AG08395 (cell line): Measurements from ENCODE around the gene PSMD11.
"Not testable (repeated sequence)": the region's sequence is repeated elsewhere in the genome, so short reads cannot be mapped to it uniquely, and the experiment has no call there.

Experiments used
- DNase-seq: peaks from one replicate; pipeline ENCODE4 v3.0.0; 2012; ENCODE audit warnings: mixed read lengths, low spot score

The PSMD11 gene

DNA sequence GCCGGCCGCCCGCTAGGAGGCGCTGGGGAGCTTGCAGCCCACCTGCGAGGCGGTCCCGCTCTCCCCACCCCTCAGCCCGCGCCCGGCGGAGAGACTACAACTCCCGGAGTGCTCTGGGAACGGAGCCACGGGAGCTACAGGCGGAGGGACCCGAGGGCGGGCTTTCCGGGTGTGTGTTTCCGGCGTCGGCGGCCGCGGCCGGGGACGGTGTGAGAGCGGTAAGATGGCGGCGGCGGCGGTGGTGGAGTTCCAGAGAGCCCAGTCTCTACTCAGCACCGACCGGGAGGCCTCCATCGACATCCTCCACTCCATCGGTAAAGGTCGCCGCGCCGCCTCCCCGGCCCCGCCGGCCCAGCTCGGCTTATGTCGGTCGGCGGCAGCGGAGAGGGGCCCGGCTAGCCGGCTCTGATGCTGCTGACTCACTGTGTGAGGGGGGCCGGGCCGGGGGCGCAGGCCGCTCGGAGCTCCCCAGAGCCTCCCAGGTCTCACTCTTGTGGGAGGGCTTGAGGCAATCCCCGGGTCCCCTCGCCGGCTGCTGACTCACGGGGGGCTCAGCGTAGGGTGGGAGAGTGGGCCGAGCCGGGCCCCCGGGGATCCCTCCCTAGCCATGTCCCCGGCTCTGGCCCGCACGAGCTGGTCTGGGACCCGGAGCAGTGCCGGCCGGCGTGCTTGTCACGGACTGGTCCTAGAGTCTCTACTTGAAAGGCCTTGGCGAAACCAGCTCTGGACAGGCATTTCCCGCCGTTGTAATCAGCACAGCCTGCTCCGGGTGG lies at the start of gene PSMD11:
PSMD11 (plus strand) TSS at position 210 of the 773 bp plus-strand sequence; CDS start at position 224, 14 bp downstream.
- DNase-seq, result peak; percentile 98

DNA sequence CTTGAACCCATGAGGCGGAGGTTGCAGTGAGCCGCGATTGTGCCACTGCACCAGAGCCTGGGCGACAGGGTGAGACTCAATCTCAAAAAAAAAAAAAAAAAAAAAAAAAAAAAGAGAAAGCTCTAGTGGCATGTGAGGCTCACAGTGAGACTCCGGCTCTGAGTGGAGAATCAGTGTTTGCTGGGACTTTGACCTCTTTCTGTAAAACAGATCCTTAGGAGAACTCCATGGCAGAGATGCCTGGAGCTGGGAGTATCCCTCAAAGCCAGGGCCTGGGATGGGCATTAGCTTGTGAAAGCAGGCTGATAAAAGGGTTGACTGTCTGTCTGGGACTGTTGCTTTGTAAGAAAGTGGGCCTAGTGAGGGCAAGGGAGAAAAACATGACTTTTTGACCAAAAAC lies 48.0 kb upstream of the PSMD11 start:
- no peak for DNase-seq

DNA sequence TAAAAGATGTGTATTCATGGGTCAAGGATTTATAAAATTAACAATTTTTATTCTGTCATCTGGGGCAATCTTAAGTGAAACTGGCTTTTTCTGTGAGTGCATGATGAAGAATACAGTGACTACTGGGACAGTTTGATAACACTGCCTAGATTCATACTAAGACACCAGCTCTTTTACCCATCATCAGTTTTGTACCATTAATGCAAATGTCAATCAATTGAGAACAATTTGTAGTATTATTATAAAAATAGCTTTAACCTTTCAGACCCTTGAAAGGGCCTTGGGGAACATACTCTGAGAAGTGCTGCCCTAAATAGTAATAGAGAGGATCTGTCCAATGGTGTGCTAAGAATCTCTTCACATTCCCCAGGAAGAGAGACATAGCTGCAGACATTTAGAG lies 45.4 kb upstream of the PSMD11 start:
- DNase-seq, result no peak

DNA sequence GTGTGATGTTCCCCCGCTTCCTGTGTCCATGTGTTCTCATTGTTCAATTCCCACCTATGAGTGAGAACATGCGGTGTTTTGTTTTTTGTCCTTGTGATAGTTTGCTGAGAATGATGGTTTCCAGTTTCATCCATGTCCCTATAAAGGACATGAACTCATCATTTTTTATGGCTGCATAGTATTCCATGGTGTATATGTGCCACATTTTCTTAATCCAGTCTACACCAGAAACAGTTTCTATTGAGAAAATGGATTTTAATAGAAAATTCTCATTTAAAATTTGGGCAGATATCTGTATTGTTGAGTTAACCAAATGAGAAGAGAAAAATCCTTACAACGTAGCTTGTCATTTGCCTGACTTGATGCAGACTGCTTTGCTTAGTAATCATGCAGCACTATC lies 34.2 kb upstream of the PSMD11 start:
- not testable (repeated sequence) for DNase-seq

DNA sequence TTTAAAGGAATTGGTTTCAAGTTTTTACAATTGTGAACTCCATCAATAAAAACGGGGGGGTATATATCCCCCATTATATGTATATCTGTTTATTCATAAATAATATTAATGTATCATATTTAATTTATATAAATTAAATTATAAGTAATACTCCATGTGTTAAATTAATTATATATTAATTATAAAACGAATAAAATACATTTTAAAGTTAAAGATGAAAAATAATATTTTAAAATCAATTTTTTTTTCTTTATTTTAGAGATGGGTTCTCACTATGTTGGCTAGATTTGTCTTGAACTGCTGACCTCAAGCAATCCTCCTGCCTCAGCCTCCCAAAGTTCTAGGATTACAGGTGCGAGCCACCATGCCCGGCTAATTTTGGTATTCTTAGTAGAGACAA lies 17.4 kb upstream of the PSMD11 start:
- no peak for DNase-seq

DNA sequence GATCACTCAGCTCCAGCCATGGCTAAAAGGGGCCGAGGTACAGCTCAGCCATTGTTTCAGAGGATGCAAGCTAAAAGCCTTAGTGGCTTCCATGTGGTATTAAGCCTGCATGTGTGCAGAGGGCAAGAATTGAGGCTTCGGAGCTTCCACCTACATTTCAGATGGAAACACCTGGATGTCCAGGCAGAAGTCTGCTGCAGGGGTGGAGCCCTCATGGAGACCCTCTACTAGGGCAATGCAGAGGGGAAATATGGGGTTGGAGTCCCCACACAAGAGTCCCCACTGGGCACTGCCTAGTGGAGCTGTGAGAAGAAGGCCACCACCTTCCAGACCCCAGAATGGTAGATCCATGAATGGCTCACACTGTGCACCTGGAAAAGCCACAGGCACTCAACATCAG lies 14.7 kb upstream of the PSMD11 start:
- no peak for DNase-seq

DNA sequence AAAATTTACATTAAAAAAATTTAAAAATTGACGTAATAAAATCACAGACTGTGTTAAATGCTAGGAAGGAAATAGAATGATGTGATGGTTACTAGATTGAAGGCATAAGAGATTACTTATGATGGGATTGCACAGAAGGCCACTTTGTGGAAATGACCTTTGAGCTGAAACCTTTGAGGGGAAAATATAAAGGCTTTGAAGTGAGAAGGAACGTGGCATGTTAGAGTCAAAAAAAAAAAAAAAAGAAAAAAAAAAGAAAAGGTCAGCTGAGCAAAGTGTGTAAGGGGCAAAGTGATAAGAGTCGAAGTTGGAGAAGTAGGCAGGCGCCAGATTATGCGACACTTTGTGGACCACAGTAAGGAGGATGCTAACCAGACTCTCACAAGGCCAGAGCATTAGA lies 3.6 kb upstream of the PSMD11 start:
- no peak for DNase-seq

DNA sequence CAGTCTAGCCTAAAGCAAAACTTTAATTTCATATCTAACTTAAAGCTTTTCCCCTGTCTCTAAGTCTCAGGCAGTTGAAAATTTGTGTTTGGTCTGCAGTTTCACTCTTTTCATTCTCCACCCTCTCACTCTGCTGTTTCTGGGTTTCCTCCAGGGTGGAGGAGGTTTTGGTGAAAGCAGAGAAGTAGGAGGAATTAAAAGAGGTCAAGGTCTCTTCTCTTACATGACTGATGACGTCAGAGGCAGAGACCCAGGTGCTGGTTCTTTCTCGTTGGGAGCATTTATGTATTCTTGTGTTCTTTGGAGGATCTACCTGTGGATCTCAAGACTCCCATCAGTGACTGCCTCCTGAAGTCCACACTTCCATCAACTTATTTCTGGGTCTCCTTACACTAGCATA lies 2.4 kb upstream of the PSMD11 start:
- DNase-seq, result no peak

DNA sequence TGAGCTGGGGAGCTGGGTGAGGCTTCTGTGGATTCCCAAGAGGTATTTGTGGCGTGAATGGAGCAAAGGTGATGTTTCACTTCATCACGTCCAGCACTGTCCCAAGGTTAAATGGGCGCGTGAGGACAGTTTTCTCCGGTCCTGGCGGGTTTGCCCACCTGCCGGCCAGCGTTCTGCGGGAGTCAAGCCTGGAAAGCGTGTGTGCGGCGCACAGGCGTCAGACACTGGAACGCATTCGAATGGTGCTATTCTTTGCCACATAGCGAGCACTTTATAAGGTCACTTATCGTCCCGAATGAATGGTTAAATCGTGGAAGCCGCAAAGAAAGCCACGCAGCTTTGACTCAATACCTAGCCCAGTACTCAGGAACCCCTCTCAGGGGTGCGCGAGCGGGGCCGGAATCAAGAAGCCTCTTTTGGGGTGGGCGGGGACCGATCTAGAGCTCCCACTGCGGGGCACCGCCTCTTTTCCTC lies 446 bp upstream of the PSMD11 start:
- DNase-seq, result no peak

DNA sequence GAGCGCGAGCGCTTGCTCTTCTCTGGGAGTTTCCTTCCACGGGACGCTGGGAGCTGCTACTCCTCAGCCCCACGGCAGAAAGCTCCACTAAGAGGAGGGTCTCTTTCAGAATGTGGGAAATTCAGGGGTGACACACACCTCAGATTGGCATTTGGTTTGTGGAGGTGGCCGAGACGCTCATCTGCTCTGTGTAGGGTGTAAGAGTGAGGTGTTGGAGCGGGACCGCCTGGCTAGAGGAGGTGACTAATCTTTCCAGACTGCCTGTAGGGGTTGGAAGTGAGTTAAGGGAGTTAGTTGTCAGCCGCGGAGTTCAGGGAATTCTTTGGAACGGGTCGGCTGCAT lies 735 bp downstream of the PSMD11 start:
- DNase-seq, result peak; percentile 70

DNA sequence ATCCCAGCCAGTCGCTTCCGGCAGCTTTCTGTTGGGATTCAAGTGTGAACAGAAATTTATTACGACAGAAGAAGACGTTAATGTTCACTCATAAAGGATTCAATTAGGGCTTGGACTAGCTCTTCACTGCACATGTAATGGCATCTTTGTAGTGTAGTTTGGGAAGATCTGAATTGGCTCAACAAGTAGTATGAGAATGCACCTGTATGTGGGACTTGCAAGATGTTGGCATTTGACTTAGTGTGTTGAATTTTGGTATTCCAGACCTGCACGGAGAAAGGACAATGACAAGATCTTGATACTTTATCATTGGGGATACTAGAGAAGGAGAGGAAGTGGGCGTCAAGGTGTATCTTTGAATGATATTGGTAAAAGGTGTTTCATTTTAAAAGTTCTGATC lies 1.2 kb downstream of the PSMD11 start:
- DNase-seq, result no peak

DNA sequence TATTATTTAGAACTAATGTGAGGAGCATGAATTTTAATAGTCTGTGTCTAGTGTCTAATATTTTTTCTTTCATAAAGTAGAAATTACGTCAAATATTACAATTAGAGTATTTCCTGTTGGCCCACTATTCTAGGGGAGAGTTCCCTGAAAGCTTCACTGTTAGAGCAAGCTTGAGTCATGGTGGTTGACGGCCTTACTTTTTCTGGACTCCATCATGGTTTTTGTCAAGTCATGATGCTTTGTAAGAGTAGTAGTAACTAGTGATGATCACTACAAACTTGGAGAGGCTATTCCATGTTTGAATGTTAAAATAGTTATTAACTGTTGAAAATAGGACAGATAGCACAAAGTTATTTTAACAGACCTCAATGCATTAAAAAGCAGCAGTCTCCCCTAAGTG lies 1.7 kb downstream of the PSMD11 start:
- DNase-seq, result no peak

DNA sequence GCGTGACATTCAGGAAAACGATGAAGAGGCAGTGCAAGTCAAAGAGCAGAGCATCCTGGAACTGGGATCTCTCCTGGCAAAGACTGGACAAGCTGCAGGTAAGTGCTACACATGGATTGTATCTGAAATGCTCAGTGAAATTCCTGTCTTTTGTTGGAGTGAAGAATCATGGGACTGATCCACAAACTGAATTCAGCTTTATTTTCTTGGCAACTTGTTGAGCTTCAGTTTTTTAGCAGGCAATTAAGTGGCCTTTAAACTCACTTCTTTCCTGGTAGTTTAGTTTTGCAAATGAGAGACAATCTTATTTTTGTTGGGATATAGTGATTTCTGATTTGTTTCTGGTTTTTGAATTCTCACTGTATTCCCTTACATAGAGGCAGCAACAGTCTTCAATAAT lies 2.6 kb downstream of the PSMD11 start:
- DNase-seq, result no peak

DNA sequence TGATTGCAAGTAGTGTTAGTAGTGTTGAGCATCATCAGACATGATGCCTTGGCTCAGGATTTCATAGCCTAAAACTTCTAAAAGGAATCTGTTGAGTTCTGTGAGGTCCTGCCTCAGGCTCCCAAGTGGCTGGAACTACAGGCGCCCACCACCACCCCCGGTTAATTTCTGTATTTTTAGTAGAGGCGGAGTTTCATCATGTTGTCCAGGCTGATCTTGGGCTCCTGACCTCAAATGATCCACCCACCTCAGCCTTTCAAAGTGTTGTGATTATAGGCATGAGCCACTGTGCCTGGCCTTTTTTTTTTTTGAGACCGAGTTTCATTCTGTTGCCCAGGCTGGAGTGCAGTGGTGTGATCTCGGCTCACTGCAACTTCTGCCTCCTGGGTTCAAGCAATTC lies 5.7 kb downstream of the PSMD11 start:
- no peak for DNase-seq

DNA sequence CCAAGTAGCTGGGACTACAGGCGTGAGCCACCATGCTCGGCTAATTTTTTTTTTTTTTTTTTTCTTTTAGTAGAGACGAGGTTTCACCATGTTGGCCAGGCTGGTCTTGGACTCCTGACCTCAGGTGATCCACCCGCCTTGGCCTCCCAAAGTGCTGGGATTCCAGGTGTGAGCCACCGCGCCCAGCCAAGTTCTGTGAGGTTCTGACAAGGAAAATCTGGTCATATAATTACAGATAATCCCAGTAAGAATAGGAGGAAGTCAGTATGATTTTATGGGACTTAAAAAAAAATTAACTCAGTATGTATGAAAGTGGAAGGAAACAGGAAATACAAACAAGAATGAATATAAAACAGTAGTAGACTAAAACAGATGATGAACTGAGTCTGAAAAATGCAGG lies 6.1 kb downstream of the PSMD11 start:
- not testable (repeated sequence) for DNase-seq

DNA sequence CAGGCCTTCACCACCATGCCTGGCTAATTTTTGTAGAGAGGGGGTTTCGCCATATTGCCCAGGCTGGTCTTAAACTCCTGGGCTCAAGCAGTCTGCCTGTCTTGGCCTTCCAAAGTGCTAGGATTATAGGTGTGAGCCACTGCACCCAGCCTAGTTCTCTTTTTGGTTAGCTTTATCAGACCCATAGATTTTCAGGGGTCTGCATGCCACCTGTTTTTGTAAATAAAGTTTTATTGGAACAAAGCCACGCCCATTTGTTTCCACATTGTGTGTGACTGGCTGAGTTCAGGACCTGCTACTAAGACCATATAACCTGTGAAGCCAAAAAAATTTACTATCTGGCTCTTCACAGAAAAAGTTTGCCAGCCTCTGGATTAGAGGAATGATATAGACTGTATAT lies 7.6 kb downstream of the PSMD11 start:
- no peak for DNase-seq

DNA sequence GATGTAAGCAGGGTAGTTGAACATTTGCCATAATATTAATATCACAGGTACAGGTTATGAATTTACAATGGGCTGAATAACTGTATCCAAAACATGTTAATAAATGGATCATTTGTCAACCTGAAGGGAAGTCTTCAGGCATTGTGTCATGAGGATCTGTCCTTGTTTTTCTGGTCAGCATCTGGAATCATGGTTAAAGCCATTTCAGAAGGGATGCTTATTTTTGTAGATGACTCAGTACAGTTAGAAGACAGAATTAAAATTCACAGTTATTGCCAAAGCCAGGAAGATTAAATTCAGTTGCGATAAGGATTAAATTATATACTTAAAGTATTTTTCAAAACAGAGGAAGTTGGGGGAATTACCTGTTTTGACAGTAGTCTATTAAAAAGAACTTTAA lies 8.0 kb downstream of the PSMD11 start:
- no peak for DNase-seq

DNA sequence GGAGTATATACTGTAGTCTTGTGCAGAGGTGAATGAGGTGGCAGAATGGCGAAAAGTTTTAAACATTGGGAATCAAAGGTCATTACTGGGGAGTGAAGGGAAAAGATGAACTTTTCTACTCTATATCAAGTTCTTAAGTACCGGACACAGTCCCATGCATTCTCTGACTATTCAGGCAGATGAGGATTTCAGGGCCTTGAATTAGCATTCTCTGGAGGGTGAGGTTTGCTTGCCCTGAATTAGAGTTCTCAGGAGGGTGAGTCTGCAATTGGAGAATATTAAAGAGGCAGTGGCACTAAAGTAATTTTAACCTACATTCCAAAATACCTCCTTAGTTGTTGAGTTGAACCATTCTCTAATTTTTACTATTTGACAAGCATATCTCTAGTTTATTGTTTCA lies 9.1 kb downstream of the PSMD11 start:
- no peak for DNase-seq

DNA sequence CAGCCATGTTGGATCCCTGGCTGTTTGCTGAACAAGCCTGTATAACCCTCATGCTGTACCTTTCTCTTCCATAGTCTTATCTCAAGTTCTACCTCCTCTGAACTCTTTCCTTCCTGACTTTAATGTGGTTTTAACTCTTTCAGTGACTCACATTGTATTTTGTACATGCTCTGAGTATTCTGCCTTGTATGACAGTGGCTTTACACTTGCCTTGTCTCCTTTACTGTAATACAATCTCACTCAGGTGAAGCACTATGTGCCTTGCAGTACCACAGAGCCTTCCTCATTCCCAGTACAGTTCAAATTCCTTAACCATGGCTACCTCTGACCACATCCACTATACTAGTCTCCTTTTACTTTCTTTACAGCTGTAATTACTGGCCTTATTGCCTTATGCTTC lies 14.1 kb downstream of the PSMD11 start:
- DNase-seq, result no peak

DNA sequence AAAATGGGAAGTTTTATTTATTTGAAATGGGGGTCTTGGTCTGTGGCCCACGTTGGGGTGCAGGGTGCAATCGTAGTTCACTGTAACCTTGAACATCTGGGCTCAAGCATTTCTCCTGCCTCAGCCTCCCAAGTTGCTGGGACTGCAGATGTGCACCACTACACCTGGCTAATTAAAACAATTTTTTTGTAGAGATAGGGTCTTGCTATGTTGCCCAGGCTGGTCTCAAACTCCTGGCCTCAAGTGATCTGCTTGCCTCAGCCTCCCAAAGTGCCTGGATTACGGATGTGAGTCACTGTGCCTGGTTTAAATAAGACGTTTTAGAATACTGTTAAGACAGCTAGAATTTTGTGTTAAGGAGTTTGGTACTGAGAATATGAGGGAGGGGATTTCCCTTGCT lies 15.7 kb downstream of the PSMD11 start:
- no peak for DNase-seq

DNA sequence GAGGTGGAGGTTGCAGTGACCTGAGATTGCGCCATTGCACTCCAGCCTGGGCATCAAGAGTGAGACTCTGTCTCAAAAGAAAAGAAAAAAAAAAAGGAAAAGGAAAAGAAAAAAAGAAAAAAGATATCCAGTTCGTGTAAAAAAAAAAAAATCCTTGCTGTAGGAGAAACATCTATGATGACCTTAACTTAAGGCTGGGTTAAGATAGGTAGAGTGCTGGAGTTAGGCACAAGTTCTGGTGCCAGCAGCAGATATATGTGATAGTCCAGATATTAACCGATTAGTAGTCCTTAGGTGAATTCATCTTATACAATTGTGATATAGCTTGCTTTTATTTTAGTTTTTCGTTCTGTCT lies 17.2 kb downstream of the PSMD11 start:
- no peak for DNase-seq

DNA sequence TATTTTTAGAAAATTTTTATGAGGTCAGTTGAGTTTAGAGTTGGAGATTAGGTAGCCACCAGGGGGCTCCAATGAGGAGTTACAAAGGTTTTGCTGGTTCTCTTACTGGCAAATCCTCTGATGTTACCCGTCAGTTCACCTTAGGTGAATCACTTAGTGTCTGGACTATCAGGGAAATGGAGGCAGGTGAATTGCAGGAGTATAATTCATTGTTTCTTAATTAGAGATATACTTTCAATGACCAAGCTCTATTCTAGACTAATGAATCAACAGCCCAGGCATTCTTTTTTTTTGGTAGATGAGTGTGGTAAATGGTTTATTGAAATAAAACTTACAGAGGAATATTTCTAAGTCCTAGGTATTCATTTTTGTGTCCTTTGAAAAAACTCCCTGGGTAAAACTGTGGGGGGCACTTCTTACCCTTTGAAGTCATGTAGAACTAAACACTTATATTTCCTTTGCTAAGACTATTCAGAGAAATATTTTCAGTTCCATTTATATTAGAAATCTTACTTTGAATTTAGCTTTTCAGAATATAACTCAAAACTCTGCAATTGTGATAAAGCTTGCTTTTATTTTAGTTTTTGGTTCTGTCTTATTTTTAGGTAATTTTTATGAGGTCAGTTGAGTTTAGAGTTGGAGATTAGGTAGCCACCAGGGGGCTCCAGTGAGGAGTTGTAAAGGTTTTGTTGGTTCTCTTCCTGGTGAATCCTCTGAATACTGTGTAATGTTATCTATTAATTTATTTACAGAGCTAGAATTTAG lies 17.7 kb downstream of the PSMD11 start:
- peak; percentile 38 for DNase-seq

DNA sequence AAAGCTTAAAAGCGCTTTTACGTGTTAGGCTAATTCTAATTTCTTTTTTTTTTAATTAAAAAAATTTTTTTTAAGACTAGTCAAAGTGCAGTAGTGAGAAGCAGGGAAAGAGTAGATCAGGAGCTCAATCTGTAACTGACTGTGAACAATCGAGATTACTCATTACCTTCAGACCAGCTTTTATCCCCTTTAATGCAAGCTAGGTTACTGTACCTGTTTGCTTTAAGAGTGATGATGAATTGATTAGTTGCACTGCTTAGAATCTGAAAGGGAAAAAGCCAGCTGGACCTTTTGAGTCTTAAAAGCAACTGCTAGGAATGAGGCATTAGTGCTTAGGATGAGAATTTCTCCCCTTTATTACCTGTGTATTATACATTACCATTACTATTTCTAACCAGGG lies 19.0 kb downstream of the PSMD11 start:
- no peak for DNase-seq

DNA sequence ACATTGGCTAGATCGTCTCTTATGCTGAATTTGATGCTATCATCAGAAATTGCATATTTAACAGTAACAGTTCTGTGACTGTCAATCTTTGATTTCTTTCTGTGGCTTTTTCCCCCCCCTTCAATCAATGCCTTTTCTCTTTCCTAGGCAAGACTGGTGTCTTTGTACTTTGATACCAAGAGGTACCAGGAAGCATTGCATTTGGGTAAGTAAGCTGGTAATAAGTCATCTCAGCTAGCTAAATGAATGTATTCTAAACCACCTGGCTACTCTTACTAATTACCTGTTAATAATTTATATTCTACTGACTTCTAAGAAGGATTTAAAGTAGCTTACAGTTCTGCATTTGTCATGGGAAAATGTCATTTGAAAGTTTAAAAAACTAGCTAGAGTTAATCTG lies 20.1 kb downstream of the PSMD11 start:
- DNase-seq, result no peak
